DND-41 (cell line): Measurements from ENCODE around the gene LINGO3.

ENCODE experiments used
- ATAC-seq: fragments of 200-7000 bp; cut with Tn5 transposase; 3 replicates; pipeline ENCODE4 v1.9.1; 2021; ENCODE audit warnings: low read depth; ENCODE audit not compliant: insufficient read depth
- DNase-seq: peaks from one replicate; pipeline ENCODE4 v3.0.0-alpha.2; 2020
- H2AFZ ChIP-seq: 2 replicates; pipeline ENCODE4 v1.6.0; 2012; ENCODE audit warnings: low read depth, low read length
- H3K27ac ChIP-seq: 2 replicates; pipeline ENCODE4 v1.5.1; 2012; ENCODE audit warnings: low read length, inconsistent platforms
- H3K27me3 ChIP-seq: fragments of 200-600 bp; sonication (generic); 2 replicates; pipeline ENCODE4 v1.6.0; 2012; ENCODE audit warnings: low read length, mild to moderate bottlenecking, inconsistent platforms; ENCODE audit not compliant: insufficient read depth, poor library complexity
- H3K36me3 ChIP-seq: 2 replicates; pipeline ENCODE4 v1.5.1; 2012; ENCODE audit warnings: low read length, inconsistent platforms; ENCODE audit not compliant: insufficient read depth
- H3K4me1 ChIP-seq: 2 replicates; pipeline ENCODE4 v1.5.1; 2012; ENCODE audit warnings: mild to moderate bottlenecking, low read length; ENCODE audit not compliant: insufficient read depth
- H3K4me2 ChIP-seq: 2 replicates; pipeline ENCODE4 v1.6.0; 2012; ENCODE audit warnings: mild to moderate bottlenecking, moderate library complexity, low read length, inconsistent platforms; ENCODE audit not compliant: insufficient read depth
- H3K4me3 ChIP-seq, 2 experiments: fragments of 200-600 bp in 1 of 2; shearing (Covaris generic) in 1 of 2; 2 replicates each; pipeline ENCODE4 v1.5.1; 2012 to 2016; ENCODE audit warnings: inconsistent platforms in 2 of 2, low read length in 2 of 2, mild to moderate bottlenecking in 2 of 2, low read depth in 1 of 2, moderate library complexity in 1 of 2
- H3K79me2 ChIP-seq: 2 replicates; pipeline ENCODE4 v1.6.0; 2012; ENCODE audit warnings: low read length, inconsistent platforms; ENCODE audit not compliant: insufficient read depth
- H3K9ac ChIP-seq: 2 replicates; pipeline ENCODE4 v1.6.0; 2012; ENCODE audit warnings: low read depth, mild to moderate bottlenecking, inconsistent platforms, low read length, moderate library complexity
- H3K9me3 ChIP-seq: 2 replicates; pipeline ENCODE4 v1.5.1; 2012; ENCODE audit warnings: low read length, moderate library complexity, mild to moderate bottlenecking, inconsistent platforms; ENCODE audit not compliant: insufficient read depth, severe bottlenecking
- H4K20me1 ChIP-seq: 2 replicates; pipeline ENCODE4 v1.6.0; 2012; ENCODE audit warnings: low read length; ENCODE audit not compliant: insufficient read depth
- EZH2 ChIP-seq: IDR thresholded peaks from 3 replicates; pipeline ENCODE4 v1.6.1; 2012; ENCODE audit warnings: borderline replicate concordance, low read depth, mild to moderate bottlenecking, moderate library complexity, low read length, inconsistent platforms; ENCODE audit not compliant: severe bottlenecking
- TF ChIP-seq, protein P1 (sequence below): IDR thresholded peaks from 2 replicates; pipeline ENCODE4 v1.5.1; 2012; ENCODE audit warnings: borderline replicate concordance, low read length, moderate library complexity, mild to moderate bottlenecking; ENCODE audit not compliant: poor library complexity, severe bottlenecking; ENCODE audit errors: extremely low read depth

Gene LINGO3

DNA sequence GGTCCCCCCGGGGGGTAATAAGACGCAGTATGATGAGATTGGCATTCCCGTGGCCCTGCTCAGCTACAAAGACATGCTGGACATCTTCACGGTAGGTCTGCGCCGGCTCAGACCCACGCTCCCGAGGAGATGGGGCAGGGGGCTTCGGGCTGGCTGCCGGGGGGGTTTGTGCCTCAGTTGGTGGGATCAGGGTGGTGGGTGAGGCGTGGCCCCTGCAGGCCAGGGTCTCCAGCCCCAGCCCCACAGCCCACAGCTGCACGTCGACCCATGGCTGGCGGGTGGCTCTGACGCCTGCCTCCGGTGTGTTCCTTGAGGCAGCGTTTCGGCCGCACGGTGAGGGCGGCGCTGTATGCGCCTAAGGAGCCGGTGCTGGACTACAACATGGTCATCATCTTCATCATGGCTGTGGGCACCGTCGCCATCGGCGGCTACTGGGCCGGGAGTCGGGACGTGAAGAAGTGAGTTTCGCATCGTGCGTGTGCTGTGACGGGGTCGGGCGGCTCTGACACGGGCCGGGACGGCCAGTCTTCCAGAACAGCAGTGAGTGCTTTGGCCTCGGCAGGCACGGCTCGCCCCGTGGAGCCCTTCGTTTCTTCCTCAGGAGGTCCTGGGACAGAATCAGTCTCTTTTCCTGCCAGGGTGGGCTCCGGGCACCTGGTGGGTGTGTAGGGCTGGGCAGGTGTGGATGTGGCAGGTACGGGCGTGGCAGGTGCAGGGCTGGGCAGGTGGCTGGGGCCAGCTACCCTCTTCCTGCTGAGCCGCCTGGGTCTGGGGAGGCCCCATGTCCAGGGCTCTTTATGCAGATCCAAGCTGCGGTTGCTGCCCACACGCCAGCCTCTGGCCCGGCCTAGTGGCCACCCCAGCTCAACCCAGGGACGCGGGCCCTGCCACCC lies 31.0 kb upstream of the LINGO3 start:
- Histone ChIP-seq H2AFZ (no peak overlapping the region), H4K20me1 (peaks cover 68% of the 10 kb centered on the region), H3K36me3 (peaks cover 87% of the 10 kb centered on the region)

DNA sequence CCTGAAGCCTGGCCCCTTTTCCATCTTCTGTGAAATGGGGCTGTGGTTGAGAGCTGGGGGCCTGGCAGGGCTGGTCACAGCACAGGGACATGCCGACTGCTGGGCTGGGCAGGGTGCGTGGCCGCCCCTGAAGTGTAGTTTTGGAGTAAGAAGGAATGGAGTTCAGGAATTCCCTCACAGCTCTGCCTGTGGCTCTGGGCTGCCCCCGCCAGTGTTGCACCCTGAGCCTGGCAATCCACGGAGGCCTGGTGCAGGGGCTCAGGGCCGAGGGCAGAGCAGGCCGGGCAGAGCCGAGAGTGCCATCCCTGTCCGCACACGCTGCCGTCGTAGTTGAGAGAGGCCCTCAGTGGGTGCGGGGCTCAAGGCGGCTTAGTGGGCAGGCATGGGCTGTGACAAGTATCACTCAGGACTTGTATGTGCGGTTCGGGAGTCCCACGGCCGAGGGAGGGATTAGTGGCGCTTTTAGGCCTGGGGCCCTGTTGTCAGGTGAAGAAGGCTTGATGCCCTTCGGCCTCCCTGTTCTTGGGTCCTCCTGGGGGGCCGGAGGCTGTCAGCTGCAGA lies 30.2 kb upstream of the LINGO3 start:
- ATAC-seq: no peak
- H3K9ac ChIP-seq: no peak overlapping the region

More for the DNA sequence above, 31.0 kb upstream of the LINGO3 start:
- Histone ChIP-seq H3K9ac (no peak overlapping the region), H3K79me2 (peaks cover 53% of the 10 kb centered on the region), H3K9me3 (no peaks in the 10 kb centered on the region), H3K27me3 (no peaks in the 10 kb centered on the region), H3K4me1 (peaks cover 3% of the 10 kb centered on the region; the same call in 1 of the 2 replicates), H3K4me2 (no peak overlapping the region), H3K27ac (no peak overlapping the region), H3K4me3 (no peak overlapping the region)
- no peak for ATAC-seq
- DNase-seq: no peak
- TF ChIP-seq EZH2: no peak
- TF ChIP-seq, protein P1, sequence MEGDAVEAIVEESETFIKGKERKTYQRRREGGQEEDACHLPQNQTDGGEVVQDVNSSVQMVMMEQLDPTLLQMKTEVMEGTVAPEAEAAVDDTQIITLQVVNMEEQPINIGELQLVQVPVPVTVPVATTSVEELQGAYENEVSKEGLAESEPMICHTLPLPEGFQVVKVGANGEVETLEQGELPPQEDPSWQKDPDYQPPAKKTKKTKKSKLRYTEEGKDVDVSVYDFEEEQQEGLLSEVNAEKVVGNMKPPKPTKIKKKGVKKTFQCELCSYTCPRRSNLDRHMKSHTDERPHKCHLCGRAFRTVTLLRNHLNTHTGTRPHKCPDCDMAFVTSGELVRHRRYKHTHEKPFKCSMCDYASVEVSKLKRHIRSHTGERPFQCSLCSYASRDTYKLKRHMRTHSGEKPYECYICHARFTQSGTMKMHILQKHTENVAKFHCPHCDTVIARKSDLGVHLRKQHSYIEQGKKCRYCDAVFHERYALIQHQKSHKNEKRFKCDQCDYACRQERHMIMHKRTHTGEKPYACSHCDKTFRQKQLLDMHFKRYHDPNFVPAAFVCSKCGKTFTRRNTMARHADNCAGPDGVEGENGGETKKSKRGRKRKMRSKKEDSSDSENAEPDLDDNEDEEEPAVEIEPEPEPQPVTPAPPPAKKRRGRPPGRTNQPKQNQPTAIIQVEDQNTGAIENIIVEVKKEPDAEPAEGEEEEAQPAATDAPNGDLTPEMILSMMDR: no peak

DNA sequence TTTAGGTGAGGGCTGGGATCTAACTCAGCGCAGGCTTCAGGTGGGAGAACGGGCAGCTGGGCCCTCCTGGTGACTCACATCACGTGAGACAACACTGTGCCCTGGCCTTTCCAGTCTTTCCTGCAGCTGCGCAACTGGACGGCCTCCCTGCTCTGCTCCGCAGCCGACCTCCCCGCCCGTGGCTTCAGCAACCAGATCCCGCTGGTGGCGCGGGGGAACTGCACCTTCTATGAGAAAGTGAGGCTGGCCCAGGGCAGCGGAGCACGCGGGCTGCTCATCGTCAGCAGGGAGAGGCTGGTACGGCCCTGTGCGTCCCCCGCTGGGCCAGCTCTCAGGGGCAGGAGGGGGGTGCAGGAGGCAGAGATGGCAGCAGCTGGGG lies 29.4 kb upstream of the LINGO3 start:
- H3K4me1 ChIP-seq: peaks cover 16% of the 10 kb centered on the region
- H3K79me2 ChIP-seq: peaks cover 68% of the 10 kb centered on the region
- no peaks in the 10 kb centered on the region for H3K9me3 ChIP-seq
- no peak overlapping the region for H3K27ac ChIP-seq
- peak; percentile 41; the same call in 1 of the 3 replicates for ATAC-seq
- TF ChIP-seq, protein P1: peak; percentile 24
- no peak for TF ChIP-seq EZH2
- no peak overlapping the region for H3K4me2 ChIP-seq
- peaks cover 78% of the 10 kb centered on the region for H3K36me3 ChIP-seq
- H3K4me3 ChIP-seq: no peak overlapping the region
- H2AFZ ChIP-seq: no peak overlapping the region
- no peaks in the 10 kb centered on the region for H3K27me3 ChIP-seq
- no peak overlapping the region for H3K9ac ChIP-seq
- peaks cover 79% of the 10 kb centered on the region for H4K20me1 ChIP-seq
- peak; percentile 37 for DNase-seq

More for the DNA sequence above, 30.2 kb upstream of the LINGO3 start:
- no peaks in the 10 kb centered on the region for H3K9me3 ChIP-seq
- no peak overlapping the region for H2AFZ ChIP-seq
- H4K20me1 ChIP-seq: peaks cover 76% of the 10 kb centered on the region
- H3K4me3 ChIP-seq: no peak overlapping the region
- peaks cover 9% of the 10 kb centered on the region for H3K4me1 ChIP-seq
- H3K27ac ChIP-seq: no peak overlapping the region
- H3K4me2 ChIP-seq: no peak overlapping the region
- H3K79me2 ChIP-seq: peaks cover 62% of the 10 kb centered on the region
- TF ChIP-seq EZH2: no peak
- DNase-seq: no peak
- no peaks in the 10 kb centered on the region for H3K27me3 ChIP-seq
- peaks cover 85% of the 10 kb centered on the region for H3K36me3 ChIP-seq
